ENCODE data around the gene CHKB.

Gene CHKB

DNA sequence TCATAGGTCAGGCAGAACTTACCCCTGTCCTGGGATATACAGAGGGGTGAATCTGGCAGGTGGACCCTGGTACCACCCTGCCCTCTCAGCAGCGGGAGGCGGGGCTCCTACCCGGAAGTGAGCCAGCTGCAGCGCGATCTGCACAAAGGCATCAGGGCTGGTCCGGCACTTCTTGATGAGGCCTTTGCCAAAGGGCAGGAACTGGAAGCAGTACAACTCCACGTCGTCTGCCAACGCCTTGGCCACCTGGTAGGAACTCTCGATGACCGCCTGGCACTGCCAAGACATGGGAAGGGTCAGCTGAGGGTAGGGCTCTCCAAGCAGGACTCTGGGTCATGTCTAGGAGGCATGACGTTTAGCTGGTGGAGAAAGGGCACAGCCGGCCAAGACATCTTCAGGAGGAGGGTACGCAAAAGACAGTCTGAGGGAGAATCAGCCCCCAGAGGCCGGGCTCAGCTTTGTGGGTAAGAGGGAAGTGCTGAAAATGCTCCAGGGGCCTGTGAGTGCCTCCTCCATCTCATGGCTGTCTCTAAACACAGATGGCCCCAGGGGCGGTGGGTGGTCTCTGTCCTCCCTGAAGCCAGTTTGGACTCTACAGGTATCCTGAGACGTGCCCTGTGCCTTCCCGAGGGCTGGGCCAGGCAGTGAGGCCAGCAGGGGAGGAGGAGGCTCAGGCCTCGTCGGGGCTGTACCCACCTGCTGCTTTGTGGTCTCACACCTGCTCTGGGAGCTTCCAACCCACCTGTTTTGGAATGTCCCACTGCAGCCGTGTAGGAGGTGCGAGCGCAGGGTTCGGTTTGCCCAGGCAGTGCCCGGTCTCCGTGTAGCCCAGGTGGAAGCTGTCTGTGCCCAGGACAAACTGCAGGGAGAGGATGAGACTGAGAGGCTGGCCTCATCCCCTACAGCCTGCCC, 11.1 kb downstream of the CHKB start:
- DNase-seq, result no peak

DNA sequence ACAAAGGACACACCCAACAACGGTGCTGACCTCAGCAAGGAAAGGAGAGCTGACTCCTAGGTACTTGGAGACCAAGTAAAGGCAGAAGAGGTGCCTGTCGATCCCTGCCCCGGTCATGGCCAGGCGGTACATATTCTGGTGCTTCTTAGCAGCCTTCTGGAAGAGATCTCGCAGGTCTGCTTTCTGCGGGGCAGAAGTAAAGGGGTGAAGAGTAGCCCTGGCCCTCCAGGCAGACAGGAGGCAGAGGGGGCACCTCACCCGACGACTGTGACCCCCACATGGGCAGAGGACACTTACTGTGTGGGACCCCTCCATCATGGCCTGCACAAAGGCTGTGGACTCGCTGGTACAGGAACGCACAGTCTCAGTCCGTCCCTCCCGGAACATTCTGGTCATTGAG, 11.8 kb downstream of the CHKB start:
- no peak for DNase-seq

DNA sequence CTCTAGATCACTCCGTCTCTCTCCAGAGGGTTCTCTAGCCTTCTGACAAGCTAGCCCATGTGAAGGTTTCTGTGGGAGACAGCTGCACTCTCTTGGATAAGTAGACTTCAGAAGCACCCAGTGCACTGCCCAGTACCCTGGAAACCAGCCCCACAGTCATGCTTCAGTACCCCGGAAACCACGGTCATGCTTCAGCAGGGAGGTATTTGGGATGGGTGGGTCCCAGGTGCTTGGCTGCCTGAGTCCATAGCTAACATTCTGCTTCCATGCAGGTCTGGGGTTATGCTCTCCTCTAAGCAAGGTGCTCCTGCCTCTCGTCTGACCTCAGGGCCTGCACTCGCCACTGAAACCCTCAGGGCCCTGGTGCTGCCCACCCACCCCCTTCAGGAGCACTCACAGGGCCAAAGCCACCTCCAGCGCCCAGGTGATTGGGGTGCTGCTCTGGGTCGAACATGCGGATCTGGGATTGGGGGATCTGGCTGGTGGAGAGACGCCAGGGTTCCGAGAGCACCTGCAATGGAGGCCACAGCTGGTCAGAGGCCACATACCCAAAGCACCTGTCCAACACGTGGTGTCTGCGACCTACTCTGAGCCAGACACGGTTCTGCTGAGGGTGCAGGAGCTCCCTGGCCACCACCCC, 12.6 kb downstream of the CHKB start:
- DNase-seq, result no peak

DNA sequence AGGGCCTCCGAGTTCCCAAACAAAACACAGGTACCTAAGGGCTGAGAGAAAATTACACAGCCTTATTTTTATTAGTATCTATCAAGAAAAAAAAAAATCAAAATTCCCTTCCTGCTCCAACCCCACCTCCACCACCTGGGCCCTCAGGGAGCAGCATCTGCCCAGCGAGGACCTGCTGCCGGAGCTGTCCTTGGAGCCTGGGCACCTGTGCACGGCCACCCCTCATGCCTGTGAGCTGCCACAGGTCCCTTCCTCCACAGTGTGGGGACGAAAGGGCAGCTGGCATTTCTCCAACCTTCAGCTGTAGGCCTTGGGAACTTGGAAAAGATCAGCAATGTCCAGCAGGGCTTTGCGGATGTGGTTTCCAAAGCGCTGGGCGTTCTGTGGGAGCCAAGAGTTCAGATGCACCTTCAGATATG, 13.6 kb downstream of the CHKB start:
- no peak for DNase-seq

DNA sequence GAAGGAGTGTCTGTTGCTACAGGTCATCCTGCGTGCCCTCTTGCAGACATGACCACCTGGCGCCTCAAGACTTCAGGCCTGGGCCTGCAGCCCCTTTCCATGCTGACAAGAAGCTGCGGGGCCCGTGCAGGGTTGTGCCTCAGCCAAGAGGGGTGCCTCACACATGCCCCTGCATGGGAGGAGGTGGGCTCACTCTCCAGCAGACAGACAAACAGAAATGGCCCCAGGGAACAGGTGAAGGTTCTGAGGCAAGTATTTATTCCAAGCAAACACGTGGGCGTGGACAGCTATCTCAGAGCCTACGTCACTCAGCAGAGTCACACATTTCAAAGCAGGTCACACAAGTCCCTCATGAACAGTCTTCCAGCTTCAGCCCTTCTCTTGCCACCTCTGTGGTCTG, 14.0 kb downstream of the CHKB start:
- DNase-seq, result no peak

DNA sequence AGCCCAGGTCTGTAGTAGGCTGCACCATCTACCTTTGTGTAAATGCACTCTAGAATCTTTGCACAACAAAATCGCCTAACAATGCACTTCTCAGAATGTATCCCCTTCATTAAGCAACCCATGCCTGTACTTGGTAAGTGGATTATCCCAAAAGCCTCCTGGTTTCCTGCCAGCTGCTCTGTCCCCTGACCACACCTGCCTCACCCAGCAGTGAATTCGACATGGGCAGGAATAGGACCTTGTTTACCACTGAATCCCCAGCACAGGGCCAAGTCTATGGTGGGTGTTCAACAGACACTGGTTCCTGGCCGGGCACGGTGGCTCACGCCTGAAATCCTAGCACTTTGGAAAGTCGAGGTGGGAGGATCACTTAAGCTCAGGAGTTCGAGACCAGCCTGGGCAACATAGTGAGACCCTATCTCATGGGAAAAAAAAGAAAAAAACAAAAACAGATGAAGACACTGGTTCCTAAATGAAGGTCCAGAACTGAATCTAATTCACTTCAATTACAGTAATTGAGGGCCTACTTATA, 14.9 kb downstream of the CHKB start:
- no peak for DNase-seq

DNA sequence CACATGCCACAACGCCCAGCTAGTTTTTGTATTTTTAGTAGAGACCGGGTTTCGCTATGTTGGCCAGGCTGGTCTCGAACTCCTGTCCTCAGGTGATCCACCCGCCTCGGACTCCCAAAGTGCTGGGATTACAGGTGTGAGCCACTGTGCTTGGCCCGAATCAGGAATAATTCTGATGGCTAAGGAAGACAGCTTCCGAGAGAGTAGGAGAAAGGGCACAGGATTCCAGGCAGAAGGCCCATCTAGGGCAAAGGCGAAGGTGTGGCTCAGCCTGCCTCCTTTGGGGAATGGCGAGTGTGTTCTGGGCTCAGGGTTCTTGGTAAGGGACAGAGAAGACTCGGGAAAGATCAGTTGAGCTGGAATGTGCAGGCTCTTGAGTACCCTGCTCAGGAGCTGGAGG, 18.4 kb downstream of the CHKB start:
- no peak for DNase-seq

DNA sequence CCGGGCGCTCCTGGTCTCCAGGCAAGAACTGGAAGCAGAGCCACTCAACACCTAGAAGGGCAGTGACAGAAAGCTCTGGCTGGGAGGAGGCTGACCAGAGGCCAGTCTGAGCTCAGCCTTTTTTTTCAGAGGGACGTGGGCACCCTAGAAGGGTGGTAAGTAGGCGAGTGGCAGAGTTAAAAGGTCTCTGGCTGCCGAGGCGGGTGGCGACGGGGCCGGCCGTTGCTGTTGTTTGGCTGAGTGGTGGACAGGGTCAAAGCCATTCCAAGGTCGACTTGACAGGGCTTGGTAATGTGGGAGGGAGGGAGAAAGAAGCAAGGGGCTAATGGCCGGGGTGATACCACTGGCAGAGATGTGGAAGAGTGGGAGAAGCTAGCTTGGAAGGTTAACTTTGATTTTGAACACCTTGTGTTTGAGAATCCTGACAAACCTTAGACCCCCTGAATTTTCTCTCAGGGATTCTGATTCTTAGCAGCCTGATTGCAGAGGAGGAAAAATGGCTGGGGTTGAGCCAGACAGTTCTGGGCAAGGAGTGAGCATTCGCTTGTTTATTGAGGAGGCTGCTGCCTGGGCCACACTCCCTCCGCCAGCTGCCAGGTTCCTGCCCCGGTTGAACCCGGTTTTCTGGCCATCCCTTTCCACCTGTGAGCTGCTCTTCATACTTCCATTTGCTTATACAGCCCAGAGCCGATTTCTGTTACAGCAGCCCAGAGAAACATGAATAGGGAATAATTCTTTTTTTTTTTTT, 19.1 kb downstream of the CHKB start:
- DNase-seq, result no peak

DNA sequence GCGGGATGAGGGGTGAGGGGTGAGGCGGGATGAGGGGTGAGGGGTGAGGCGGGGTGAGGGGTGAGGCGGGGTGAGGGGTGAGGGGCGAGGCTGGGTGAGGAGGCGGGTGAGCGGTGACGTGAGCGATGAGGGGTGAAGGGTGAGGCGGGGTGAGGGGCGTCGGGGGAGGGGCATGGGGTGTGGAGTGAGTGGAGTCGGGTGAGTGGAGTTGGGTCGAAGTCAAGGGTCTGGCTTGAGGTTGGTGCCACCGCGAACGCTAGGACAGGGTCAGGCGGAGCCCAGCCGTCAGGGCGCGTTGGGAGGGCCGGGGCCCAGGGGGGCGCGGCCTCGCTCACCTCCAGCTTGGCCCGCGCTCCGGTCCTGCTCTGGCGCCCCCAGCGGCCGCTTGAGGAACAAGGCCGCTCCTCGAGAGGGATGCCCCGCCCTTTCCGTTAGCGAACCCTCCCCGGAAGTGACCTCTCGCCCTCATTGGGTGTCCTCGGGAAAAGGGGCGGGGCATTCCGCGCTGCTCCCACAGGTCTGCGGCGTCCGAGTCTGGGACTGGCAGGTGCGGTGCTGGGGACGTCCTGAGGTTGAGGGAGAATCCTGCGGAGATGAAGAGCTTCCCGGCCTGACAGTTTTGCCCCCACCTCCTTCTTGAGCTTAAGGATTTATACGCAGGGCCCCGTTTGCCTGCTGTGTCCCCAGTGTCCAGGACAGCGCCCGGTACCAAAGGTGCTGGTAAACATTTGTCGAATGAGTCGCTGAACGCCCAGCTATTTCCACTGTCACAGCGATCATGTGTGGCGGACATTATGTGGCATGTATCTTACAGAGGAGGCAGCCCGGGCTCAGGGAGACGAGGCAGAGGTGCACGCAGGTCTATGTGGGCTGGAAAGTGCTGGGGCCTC, 19.9 kb downstream of the CHKB start, which contains the start of gene SYCE3:
SYCE3 (minus strand) TSS at position 397 of the 890 bp plus-strand sequence. CDS start 6,514 bp downstream, outside the sequence.
- DNase-seq, result peak; percentile 89

DNA sequence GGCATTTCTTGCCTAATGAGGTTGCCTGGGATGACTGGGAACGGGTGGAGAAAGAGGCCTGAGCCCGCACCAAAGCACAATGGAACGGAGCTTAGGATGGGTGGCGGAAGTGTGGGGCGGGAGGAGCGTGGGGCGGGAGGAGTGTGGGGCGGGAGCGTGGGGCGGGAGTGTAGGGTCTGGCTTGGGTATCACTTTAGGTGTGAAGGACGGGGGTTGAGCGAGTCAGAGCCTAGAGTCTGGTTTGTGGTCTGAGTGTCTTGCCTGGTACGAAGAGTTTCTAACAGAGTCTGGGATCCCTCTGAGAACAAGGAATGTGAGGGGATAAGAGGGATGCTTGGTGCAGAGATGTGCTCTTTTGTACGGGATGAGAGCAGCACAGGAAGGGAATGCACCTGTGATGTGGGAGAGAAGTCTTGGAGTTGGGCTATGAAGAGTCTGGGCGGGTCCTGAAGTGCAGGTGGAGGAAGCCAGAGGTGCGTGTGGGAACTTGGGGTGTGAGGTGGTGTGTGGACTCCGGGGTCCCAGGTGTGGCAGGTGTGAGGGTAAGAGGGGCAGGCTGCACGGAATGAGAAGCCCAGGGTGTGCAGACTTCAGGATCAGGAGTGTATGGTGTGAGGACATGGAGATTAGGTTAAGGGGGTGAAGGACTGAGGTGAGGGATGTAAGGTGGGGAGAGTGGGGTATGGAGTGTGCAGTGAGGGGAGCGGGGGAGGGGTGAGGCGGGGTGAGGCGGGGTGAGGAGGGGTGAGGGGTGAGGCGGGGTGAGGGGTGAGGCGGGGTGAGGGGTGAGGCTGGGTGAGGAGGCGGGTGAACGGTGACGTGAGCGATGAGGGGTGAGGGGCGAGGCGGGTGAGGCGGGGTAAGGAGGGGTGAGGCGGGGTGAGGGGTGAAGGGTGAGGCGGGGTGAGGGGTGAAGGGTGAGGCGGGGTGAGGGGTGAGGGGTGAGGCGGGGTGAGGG, 21.0 kb downstream of the CHKB start:
- DNase-seq, result no peak

DNA sequence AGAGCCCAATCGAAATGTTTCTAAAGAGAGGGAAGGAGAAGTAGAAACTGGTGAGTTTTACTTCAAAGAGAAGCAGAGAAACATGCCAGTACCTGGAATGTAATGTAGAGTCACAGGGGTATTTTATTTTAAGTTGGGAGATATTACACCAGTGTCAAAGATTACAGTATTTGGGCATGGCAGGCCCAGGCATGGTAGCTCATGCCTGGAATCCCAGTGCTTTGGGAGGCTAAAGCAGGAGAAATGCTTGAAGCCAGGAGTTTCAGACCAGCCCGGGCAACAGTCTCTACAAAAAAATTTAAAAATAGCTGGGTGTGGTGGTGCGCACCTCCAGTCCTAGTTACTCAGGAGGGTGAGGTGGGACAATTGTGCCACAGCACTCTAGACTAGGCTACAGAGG, 22.6 kb downstream of the CHKB start:
- DNase-seq, result no peak

DNA sequence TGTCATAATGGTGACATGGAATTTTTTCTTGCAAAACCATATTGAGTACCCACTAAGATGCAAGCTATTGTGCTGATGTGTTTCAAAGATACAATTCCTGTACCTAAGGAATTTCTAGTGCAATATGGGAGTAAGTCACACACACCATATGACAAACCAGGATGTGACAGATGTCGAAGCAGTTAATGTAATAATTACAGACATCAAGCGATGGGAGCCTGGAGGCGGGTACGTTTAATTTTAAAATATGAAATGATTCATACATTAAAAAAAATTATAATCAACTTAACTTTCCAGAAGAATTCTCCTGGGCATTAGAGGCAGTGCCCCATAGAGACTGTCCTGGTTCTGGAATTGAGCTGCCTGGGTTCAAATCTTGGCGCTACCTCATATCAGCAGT, 25.9 kb downstream of the CHKB start:
- no peak for DNase-seq

DNA sequence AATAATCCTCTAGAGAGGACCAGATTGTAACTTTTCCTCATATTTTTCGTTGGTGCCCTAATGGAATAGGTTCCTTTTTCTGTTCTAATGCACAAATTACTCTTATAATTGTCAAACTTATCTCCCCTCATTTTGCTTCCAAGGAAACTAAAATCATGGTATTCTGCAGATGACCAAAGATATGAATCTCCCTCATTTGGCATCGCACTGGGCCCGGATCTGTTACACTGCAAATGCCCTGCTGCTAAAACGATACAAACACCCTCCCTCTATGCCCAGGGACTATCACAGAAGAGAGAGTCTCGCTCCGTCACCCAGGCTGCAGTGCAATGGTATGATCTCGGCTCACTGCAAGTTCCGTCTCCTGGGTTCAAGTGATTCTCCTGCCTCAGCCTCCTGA, 29.3 kb downstream of the CHKB start:
- no peak for DNase-seq

DNA sequence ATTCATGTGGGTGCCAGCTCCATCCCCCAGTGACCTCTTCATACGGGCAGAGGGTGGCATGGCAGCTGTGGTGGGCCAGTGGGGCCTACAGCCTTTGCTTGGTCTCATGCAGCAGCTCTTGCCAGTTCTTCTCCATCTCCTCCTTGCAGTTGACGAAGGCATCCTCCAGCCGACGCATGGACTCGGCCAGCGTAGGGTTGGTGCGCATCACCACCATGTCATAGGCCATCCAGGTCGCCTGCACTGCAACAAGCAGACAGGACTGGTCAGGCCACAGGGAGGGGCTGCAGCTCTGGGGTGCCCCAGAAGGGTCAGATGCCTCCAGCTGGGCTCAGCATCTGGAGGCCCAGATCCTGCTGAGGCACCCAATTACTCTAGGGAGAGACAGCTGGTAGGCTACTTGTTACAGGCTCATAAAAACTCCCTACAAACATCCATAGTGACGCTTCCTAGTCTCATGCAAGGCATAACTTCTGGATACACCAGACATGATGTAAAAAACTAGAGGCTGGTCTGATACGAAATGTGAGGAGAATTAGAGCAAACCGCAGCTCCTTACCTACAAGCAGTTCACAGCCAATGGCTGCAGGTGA, 31.4 kb downstream of the CHKB start:
- DNase-seq, result no peak

DNA sequence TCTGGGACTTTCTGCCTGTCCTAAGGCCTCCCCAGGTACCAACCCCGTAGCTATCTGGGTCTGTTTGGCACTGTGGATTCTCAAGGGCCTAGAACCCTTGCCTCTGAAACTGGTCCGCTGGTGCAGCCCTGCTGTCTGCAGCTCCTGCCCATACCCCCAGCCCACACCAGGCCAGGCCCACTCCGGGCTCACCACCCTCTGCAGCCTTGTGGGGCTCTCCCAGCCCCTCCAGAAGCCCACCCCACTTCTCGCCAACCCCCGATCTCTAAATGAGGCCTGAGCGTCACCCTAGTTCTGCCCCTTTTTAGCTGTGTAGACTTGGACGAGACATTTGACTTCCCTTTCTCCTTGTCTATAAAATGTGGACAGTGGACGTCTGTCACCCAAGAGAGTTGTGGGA, 32.3 kb downstream of the CHKB start:
- no peak for DNase-seq

DNA sequence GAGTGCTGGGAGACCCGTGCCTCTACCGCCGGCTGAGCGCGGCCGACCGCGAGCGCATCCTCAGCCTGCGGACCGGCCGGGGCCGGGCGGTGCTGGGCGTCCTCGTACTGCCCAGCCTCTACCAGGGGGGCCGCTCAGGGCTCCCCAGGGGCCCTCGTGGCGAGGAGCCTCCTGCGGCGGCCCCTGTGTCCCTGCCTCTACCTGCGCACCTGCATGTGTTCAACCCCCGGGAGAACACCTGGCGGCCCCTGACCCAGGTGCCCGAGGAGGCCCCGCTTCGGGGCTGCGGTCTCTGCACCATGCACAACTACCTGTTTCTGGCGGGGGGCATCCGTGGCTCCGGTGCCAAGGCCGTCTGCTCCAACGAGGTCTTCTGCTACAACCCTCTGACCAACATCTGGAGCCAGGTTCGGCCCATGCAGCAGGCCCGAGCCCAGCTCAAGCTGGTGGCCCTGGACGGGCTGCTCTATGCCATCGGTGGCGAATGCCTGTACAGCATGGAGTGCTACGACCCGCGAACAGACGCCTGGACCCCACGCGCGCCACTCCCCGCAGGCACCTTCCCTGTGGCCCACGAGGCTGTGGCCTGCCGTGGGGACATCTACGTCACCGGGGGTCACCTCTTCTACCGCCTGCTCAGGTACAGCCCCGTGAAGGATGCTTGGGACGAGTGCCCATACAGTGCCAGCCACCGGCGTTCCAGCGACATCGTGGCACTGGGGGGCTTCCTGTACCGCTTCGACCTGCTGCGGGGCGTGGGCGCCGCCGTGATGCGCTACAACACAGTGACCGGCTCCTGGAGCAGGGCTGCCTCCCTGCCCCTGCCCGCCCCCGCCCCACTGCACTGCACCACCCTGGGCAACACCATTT, 33.5 kb downstream of the CHKB start:
- DNase-seq, result no peak

DNA sequence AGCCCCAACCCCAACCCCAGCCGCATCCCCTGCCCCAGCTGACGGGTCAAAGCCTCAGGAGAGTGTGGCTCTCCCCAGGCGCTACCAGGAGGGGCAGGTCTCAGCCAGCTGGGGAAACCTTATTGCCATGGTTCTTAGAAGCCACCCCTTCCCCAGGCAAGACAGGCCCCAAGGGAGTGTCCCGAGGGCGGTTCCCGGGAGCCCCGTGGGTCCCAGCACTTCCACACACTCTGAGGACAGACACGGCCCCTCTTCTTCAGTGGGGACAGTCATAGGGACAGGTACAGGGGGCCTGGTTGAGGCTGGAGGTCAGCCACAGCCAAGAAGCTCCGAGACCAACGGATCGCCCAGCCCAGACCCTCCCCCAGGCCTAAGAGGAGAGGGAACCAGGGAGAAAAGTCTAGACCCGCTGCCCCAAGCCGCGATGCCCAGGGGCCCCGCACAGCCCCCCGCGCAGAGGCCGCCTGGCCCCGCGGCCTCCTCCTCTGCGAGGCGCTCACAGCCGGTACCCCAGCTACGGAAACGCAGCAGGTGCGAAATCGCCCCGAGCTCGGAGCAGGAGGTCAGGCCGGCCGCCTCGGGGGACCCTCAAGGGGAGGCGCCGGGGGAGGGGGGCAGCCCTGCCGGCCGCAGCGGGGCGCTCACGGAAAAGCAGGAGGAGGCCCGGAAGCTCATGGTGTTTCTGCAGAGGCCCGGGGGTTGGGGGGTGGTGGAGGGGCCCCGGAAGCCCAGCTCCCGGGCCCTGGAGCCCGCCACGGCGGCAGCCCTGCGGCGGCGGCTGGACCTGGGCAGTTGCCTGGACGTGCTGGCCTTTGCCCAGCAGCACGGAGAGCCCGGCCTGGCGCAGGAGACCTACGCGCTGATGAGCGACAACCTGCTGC, 34.4 kb downstream of the CHKB start:
- no peak for DNase-seq

DNA sequence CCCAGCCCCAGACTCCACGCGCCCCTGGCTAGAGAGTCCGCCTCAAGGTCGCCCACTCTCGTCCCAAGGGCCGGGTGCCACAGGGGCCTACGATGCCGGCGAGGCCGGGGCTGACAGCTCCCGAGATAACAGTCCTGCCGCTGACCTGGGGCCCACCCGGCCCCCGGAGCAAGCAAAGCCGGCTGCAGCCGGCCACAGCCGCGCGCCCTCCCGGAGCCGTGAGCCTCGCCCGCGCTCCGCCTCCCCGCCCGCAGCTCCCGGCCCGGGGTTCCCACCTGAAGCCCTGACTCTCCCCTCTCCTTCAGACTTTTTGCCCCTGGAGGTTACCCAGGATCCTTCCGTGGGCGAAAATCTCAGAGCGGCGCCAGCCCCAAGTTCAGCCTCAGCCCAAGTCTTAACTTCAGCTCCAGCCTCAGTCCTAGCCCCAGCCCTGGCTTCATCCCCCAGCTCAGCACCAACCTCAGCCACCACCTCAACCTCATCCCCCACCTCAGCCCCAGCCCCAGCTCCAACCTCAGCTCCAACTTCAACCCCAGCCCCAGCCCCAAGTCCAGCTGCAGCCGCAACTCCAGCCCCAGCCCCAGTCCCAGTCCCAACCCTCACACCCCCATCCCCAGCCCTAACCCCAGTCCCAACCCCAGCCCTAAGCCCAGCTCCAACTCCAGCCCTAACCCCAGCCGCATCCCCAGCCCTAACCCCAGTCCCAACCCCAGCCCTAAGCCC, 35.2 kb downstream of the CHKB start:
- no peak for DNase-seq

Data from fibroblast of skin of abdomen (primary cell).